ENCODE measurements around the gene AGAP5. TPM values are rescaled to one million over a fixed set of nuclear protein-coding genes. Genes with fewer than 3 reads are reported as not detected.

Gene AGAP5
- total and polyA plus RNA-seq, 9 of the 15 experiments (the other 6 are each of a cell fraction or from before 2014, with no cell fraction given) = 0.32 to 7.5 (median 5.3) TPM

- TF ChIP-seq MLLT1 (IDR thresholded peaks at IDR 0.05) (no peak), ATF6 (CRISPR knock-in tag; IDR thresholded peaks at IDR 0.05) (0 out of 2 replicates have a peak, but pooled peaks have one; percentile 77), HOMEZ (CRISPR knock-in tag; IDR thresholded peaks at IDR 0.05) (peak; percentile 92; the same call in 1 of the 2 replicates), ZNF146 (CRISPR knock-in tag; IDR thresholded peaks at IDR 0.05; ENCODE audit: unreplicated experiment) (no peak), POLR2H (tag; IDR thresholded peaks at IDR 0.05; ENCODE audit: low read depth) (0 out of 2 replicates have a peak, but pooled peaks have one; percentile 93), CREB3 (tag; conservative IDR thresholded peaks at IDR 0.05; ENCODE audit: low read depth) (peak; percentile 99), PRMT5 (CRISPR knock-in tag; IDR thresholded peaks at IDR 0.05) (no peak), ASH1L (IDR thresholded peaks at IDR 0.05; ENCODE audit: borderline replicate concordance, low read depth, partially characterized antibody) (no peak), CCAR2 (IDR thresholded peaks at IDR 0.05; ENCODE audit: low read depth, low read length) (no peak), CUX1 (CRISPR knock-in tag; IDR thresholded peaks at IDR 0.05) (peak; percentile 97), DDX20 (tag; IDR thresholded peaks at IDR 0.05; ENCODE audit: low read depth) (peak; percentile 98)
- TF ChIP-seq, protein P1, sequence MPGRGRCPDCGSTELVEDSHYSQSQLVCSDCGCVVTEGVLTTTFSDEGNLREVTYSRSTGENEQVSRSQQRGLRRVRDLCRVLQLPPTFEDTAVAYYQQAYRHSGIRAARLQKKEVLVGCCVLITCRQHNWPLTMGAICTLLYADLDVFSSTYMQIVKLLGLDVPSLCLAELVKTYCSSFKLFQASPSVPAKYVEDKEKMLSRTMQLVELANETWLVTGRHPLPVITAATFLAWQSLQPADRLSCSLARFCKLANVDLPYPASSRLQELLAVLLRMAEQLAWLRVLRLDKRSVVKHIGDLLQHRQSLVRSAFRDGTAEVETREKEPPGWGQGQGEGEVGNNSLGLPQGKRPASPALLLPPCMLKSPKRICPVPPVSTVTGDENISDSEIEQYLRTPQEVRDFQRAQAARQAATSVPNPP (IDR thresholded peaks at IDR 0.05; ENCODE audit: borderline replicate concordance, insufficient read depth, insufficient read length) = no peak
These were observed 45.5 kb upstream of the AGAP5 start (continued) for GRCh38 chr10:73743327-73743904.
